Measurements from ENCODE around the gene DHX16.
"Not testable (repeated sequence)": the region's sequence is repeated elsewhere in the genome, so short reads cannot be mapped to it uniquely, and the experiment has no call there.

The DHX16 gene

DNA sequence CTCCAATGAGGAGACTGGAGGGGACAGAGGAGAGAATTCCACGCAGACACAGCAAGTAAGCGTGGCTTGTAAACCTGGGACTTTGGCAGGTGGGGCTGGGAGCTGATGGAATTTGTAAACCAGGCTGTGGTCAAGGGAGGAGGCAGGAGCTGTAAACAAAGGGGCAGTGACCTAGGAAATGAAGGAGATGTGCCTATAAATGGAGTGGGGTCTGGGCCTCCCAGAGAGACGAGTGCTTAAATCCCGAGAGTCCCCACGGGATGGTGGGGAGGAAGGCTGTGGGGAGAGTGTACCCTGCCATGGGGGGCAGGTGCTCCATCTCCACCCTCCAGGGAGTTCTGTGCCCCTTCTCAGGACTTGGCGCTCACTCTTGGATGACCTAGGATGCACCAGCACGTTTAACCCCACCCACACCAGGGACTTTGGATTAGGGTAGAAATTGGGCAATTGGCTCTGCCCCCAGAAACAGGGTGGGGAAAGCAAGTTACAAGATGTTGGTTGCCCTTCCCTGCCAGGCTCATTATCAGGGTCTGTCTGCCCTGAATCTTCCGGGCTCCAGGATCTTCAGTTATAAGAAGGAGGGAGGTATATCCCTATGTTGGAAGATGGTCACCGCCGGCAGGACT is 4.0 kb upstream of the DHX16 start:
- H3K4me3 ChIP-seq (replicated peaks in 1 of 2; ENCODE audit: low read depth in 2 of 2, low read length in 2 of 2): no peak overlapping the region
- TF ChIP-seq, protein P1, sequence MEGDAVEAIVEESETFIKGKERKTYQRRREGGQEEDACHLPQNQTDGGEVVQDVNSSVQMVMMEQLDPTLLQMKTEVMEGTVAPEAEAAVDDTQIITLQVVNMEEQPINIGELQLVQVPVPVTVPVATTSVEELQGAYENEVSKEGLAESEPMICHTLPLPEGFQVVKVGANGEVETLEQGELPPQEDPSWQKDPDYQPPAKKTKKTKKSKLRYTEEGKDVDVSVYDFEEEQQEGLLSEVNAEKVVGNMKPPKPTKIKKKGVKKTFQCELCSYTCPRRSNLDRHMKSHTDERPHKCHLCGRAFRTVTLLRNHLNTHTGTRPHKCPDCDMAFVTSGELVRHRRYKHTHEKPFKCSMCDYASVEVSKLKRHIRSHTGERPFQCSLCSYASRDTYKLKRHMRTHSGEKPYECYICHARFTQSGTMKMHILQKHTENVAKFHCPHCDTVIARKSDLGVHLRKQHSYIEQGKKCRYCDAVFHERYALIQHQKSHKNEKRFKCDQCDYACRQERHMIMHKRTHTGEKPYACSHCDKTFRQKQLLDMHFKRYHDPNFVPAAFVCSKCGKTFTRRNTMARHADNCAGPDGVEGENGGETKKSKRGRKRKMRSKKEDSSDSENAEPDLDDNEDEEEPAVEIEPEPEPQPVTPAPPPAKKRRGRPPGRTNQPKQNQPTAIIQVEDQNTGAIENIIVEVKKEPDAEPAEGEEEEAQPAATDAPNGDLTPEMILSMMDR (IDR thresholded peaks at IDR 0.05; ENCODE audit: low read depth, low read length): no peak

DNA sequence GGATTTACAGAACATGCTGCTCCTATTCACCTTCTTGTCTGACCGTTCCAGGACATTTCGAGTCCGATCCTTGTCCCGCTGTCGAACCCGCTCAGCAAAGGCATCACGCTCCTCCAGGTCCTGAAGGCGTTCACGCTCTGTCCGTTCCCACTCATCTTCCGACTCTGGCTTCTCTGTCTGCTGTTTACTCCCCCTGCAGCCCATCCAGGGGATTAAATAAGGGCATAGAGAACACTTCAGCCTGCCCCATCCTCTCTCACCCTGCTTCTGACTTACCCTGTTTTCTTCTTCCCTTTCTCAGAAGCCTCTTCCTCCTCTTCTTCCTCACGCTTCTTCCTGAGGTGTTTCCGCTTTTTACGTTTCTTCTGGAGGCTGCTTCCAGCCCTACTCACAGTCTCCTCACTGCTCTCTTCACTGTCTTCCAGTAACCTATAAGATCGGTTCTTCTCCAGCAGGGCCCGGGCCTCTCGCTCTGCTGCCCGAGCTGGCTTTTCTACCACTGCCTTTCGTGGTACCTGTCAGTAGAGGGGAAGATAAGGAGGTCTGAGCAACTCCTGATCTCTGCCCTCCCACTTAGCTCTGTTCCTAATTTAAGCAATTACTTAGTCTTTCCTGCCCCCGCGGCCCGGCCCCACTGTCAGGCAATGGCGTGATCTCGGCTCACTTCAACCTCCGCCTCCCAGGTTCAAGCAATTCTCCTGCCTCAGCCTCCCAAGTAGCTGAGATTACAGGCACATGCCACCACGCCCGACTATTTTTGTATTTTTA is 1.9 kb downstream of the DHX16 start:
- H3K4me3 ChIP-seq (replicated peaks in 1 of 2; ENCODE audit: low read depth in 2 of 2, low read length in 2 of 2): no peak overlapping the region
- no peak for DNase-seq (ENCODE audit: low read depth in 2 of 2)
- TF ChIP-seq, protein P1 (IDR thresholded peaks at IDR 0.05; ENCODE audit: low read depth, low read length): peak; percentile 36

More for the DNA sequence above, 4.0 kb upstream of the DHX16 start:
- no peak for DNase-seq (ENCODE audit: low read depth in 2 of 2)

DNA sequence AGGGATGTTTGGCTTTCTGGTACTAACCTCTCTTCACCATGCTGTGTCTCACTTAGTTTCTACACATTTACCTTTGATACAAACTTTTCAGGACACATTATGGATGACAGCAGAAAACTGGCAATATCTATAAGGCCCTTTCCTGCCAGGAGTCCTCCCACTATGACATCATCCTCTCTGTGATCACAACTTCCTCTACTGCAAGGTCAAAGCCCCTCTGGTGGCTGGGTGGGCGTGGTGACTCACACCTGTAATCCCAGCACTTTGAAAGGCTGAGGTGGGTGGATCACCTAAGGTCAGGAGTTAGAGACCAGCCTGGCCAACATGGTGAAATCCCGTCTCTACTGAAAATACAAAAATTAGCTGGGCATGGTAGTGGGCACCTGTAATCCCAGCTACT is 6.5 kb downstream of the DHX16 start:
- DNase-seq (ENCODE audit: low read depth in 2 of 2); H3K4me3 ChIP-seq (replicated peaks in 1 of 2; ENCODE audit: low read depth in 2 of 2, low read length in 2 of 2): not testable (repeated sequence)

DNA sequence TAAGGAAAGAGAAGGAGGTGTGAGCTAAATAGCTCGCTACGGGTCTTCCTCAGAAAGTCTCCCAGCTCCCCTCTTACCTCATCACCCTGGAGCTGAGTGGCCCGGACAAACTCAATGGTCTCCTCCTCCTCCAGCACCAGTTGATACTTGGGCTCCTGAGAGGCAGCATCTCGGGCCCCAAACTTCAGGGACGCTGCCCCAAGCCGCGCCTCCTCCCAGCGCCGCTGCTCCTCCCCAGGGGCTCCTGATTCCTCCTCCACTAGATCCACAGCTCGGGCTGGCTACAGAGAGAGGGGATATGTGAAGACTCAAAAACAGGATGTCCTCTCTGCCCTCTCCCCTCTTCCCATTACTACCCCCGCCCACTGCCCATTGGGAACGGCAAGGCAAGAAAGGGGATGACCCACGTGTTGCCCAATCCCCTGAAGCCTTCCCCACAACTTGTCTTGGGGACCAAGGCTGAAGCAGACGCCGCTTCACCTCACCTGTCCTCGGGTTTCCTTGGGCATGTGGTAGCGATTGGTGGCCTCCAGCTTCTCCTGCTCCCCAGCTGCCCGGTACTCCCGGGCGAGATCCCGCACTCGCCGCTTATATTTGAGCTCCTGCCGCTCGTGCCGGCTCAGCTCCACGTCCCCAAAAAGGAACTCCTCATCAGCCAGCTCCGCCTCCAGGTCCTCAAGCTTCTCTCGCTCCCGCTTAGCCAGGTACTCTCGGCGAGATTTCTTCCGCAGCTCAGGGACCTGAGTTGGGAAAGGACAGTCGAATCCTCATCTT is 7.6 kb downstream of the DHX16 start:
- TF ChIP-seq, protein P1 (IDR thresholded peaks at IDR 0.05; ENCODE audit: low read depth, low read length): no peak
- no peak overlapping the region for H3K4me3 ChIP-seq (replicated peaks in 1 of 2; ENCODE audit: low read depth in 2 of 2, low read length in 2 of 2)
- DNase-seq (ENCODE audit: low read depth in 2 of 2): no peak

DNA sequence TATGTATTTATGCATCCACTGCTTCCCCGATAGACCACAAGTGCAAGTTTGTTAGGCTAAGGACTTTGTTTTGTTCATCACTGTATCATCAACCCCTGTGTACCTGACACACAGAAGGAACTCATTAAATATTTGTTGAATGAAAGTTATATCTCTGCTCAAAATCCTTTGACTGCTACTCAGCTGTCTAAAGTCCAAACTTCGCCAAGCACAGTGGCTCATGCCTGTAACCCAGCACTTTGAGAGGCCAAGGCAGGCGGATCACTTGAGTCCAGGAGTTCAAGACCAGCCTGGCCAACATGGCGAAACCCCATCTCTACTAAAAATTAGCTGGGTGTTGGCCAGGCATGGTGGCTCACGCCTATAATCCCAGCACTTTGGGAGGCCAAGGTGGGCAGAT is 14.9 kb downstream of the DHX16 start:
- DNase-seq (ENCODE audit: low read depth in 2 of 2); H3K4me3 ChIP-seq (replicated peaks in 1 of 2; ENCODE audit: low read depth in 2 of 2, low read length in 2 of 2): not testable (repeated sequence)

DNA sequence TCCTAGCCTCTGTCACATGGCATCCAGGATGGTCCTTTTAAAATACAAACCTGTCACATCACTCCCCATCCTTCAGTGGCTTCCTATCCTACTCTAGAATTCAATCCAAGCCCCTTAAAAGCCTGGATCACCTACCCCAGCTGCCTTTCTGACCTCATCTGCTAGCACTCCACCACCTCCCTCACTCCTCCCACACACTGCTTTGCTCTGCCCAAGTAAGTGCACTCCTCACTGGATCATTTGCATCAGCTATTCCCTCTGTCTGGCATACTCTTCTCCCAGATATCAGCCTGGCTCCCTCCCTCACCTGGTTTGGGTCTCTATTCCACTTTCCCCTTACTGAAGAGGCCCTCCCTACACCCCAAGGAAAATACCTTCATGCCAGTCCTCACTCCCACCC is 15.4 kb downstream of the DHX16 start:
- no peak overlapping the region for H3K4me3 ChIP-seq (replicated peaks in 1 of 2; ENCODE audit: low read depth in 2 of 2, low read length in 2 of 2)
- TF ChIP-seq, protein P1 (IDR thresholded peaks at IDR 0.05; ENCODE audit: low read depth, low read length): no peak
- no peak for DNase-seq (ENCODE audit: low read depth in 2 of 2)

DNA sequence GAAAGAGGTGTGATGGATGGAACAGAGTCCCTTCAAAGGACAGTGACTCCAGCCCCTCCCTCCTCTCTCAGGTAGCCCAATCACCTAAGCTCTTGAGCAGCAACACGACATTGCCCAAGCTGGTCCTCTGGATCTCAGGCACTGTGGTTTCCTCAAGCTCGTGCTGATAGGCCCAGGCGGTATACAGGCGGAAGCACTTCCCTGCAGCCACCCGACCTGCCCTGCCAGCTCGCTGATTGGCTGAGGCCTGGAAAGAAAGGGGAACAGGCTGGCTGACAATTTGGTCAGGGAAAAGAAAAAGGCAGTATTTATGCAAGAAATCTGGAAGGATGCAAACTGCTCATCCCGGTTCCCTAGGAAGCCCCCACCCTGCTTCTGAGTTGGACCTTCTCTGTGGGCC is 16.3 kb downstream of the DHX16 start:
- TF ChIP-seq, protein P1 (IDR thresholded peaks at IDR 0.05; ENCODE audit: low read depth, low read length): no peak
- no peak overlapping the region for H3K4me3 ChIP-seq (replicated peaks in 1 of 2; ENCODE audit: low read depth in 2 of 2, low read length in 2 of 2)
- DNase-seq (ENCODE audit: low read depth in 2 of 2): no peak

All from cardiac fibroblast (primary cell).